H1 (cell line): ENCODE data around the gene BICD1. TPM values are rescaled to one million over a fixed set of nuclear protein-coding genes. Genes with fewer than 3 reads are reported as not detected.

Experiments used
- CTCF ChIA-PET: fragments of 300-600 bp; sonication (Branson Sonifier 250); formaldehyde crosslinking; loops from one replicate; lab custom pipeline; 2021; ENCODE audit not compliant: partially characterized antibody; lab: Charles Lee
- POLR2A ChIA-PET: fragments of 300-600 bp; sonication (Branson Sonifier 250); formaldehyde crosslinking; loops from one replicate; lab custom pipeline; 2021; ENCODE audit warnings: inconsistent platforms; ENCODE audit not compliant: partially characterized antibody; lab: Charles Lee
- DNase-seq, 2 experiments: peaks; one replicate each; pipeline versions ENCODE4 v3.0.0 to v3.0.0-alpha.2; 2010 to 2022; ENCODE audit warnings: low spot score in 2 of 2, low read depth in 1 of 2, mixed read lengths in 1 of 2
- FAIRE-seq: peaks from 2 replicates; lab custom pipeline; 2011; peaks lifted over from hg19 to GRCh38; lab: Jason Lieb, UNC
- H2AFZ ChIP-seq: 2 replicates; pipeline ENCODE4 v1.8.1; 2012; ENCODE audit warnings: low read length, inconsistent platforms
- H2AK5ac ChIP-seq: 2 replicates; pipeline ENCODE4 v1.6.1; 2013; ENCODE audit warnings: low read depth, low read length
- H2BK120ac ChIP-seq: replicated peaks from 2 replicates; pipeline ENCODE3; 2013; ENCODE audit warnings: low read depth, low read length, inconsistent platforms
- H2BK12ac ChIP-seq: 2 replicates; pipeline ENCODE4 v1.6.1; 2013; ENCODE audit warnings: low read depth, low read length
- H2BK15ac ChIP-seq: 2 replicates; pipeline ENCODE4 v1.6.1; 2013; ENCODE audit warnings: low read length
- H2BK20ac ChIP-seq: 2 replicates; pipeline ENCODE4 v1.6.1; 2013; ENCODE audit warnings: low read length
- H2BK5ac ChIP-seq: 2 replicates; pipeline ENCODE4 v1.6.1; 2013; ENCODE audit warnings: low read depth, low read length
- H3K14ac ChIP-seq: 2 replicates; pipeline ENCODE4 v1.6.1; 2013; ENCODE audit warnings: inconsistent platforms; ENCODE audit not compliant: insufficient read length
- H3K18ac ChIP-seq: 2 replicates; pipeline ENCODE4 v1.6.1; 2013; ENCODE audit warnings: low read length; ENCODE audit errors: extremely low read depth
- H3K23ac ChIP-seq: 2 replicates; pipeline ENCODE4 v1.6.1; 2013; ENCODE audit warnings: inconsistent platforms; ENCODE audit not compliant: insufficient read length
- H3K23me2 ChIP-seq: 2 replicates; pipeline ENCODE4 v1.6.1; 2013; ENCODE audit warnings: low read depth, low read length
- H3K27ac ChIP-seq: 2 replicates; pipeline ENCODE4 v1.6.1; 2011; ENCODE audit warnings: low read depth, low read length, inconsistent platforms
- H3K27me3 ChIP-seq, 4 experiments: replicated peaks in 1 of 4; 1 replicate in 1 of 4; 2 replicates in 3 of 4; pipeline versions ENCODE4 v1.6.1 to v1.8.1; 2011 to 2013; ENCODE audit warnings: low read length in 3 of 4, mild to moderate bottlenecking in 3 of 4, inconsistent platforms in 2 of 4, mixed read lengths in 2 of 4, moderate library complexity in 1 of 4; ENCODE audit not compliant: control insufficient read depth in 3 of 4, insufficient read depth in 3 of 4; ENCODE audit errors: extremely low read depth in 1 of 4
- H3K36me3 ChIP-seq, 4 experiments: 2 replicates each; pipeline versions ENCODE4 v1.6.1 to v1.8.1; 2011 to 2013; ENCODE audit warnings: mild to moderate bottlenecking in 4 of 4, low read length in 3 of 4, moderate library complexity in 2 of 4, control low read depth in 1 of 4, inconsistent platforms in 1 of 4; ENCODE audit not compliant: insufficient read depth in 4 of 4, control insufficient read depth in 2 of 4
- H3K4ac ChIP-seq: replicated peaks from 2 replicates; pipeline ENCODE3; 2013; ENCODE audit warnings: low read length, low read depth, mixed read lengths, inconsistent platforms; ENCODE audit not compliant: insufficient read length
- H3K4me1 ChIP-seq, 4 experiments: replicated peaks in 1 of 4; 1 replicate in 1 of 4; 2 replicates in 3 of 4; pipeline versions ENCODE4 v1.6.1 to v1.8.1; 2011 to 2013; ENCODE audit warnings: low read length in 3 of 4, inconsistent platforms in 2 of 4, mixed read lengths in 1 of 4; ENCODE audit not compliant: insufficient read depth in 4 of 4, control insufficient read depth in 3 of 4
- H3K4me2 ChIP-seq, 2 experiments: 2 replicates each; pipeline versions ENCODE4 v1.6.1 to v1.8.1; 2011 to 2013; ENCODE audit warnings: low read depth in 2 of 2, low read length in 2 of 2, control low read depth in 1 of 2, inconsistent platforms in 1 of 2, mild to moderate bottlenecking in 1 of 2; ENCODE audit not compliant: insufficient read depth in 1 of 2
- H3K4me3 ChIP-seq, 4 experiments: fragments of 200-600, 300-600 bp in 1 of 4; sonication (generic), shearing (Covaris generic), sonication (Bioruptor Twin) in 1 of 4; 2 replicates each; pipeline versions ENCODE4 v1.5.1 to v1.8.1; 2011 to 2016; ENCODE audit warnings: low read length in 4 of 4, low read depth in 3 of 4, control low read depth in 2 of 4, inconsistent platforms in 2 of 4, mild to moderate bottlenecking in 2 of 4, mixed read lengths in 1 of 4, moderate library complexity in 1 of 4; ENCODE audit not compliant: insufficient read depth in 2 of 4; ENCODE audit errors: extremely low read depth in 1 of 4
- H3K56ac ChIP-seq: replicated peaks from 2 replicates; pipeline ENCODE3; 2013; ENCODE audit warnings: low read depth, mild to moderate bottlenecking, mixed read lengths, low read length, inconsistent platforms; ENCODE audit not compliant: insufficient read length
- H3K79me1 ChIP-seq: 2 replicates; pipeline ENCODE4 v1.6.1; 2013; ENCODE audit warnings: low read depth, low read length, control low read depth
- H3K79me2 ChIP-seq, 2 experiments: 2 replicates each; pipeline versions ENCODE4 v1.6.1 to v1.8.1; 2012 to 2013; ENCODE audit warnings: low read length in 2 of 2, mild to moderate bottlenecking in 2 of 2, inconsistent platforms in 1 of 2; ENCODE audit not compliant: insufficient read depth in 2 of 2, control insufficient read depth in 1 of 2
- H3K9ac ChIP-seq, 4 experiments: replicated peaks in 1 of 4; 1 replicate in 1 of 4; 2 replicates in 3 of 4; pipeline versions ENCODE4 v1.6.1 to v1.8.1; 2011 to 2013; ENCODE audit warnings: low read depth in 3 of 4, low read length in 3 of 4, control low read depth in 2 of 4, mild to moderate bottlenecking in 2 of 4, moderate library complexity in 2 of 4, inconsistent platforms in 1 of 4; ENCODE audit errors: extremely low read depth in 1 of 4
- H3K9me3 ChIP-seq, 2 experiments: 2 replicates each; pipeline versions ENCODE4 v1.6.1 to v1.8.1; 2012 to 2013; ENCODE audit warnings: mild to moderate bottlenecking in 2 of 2, moderate library complexity in 2 of 2, control low read depth in 1 of 2, inconsistent platforms in 1 of 2, low read depth in 1 of 2, low read length in 1 of 2, mixed read lengths in 1 of 2; ENCODE audit not compliant: insufficient read depth in 2 of 2
- H4K20me1 ChIP-seq, 2 experiments: replicated peaks in 1 of 2; 2 replicates each; pipeline versions ENCODE3 to v1.8.1; 2011 to 2013; ENCODE audit warnings: inconsistent platforms in 2 of 2, low read length in 2 of 2, mild to moderate bottlenecking in 1 of 2; ENCODE audit not compliant: insufficient read depth in 2 of 2, control insufficient read depth in 1 of 2
- H4K5ac ChIP-seq: 2 replicates; pipeline ENCODE4 v1.6.1; 2013; ENCODE audit warnings: low read length, low read depth, mixed read lengths, inconsistent platforms; ENCODE audit not compliant: insufficient read length
- H4K8ac ChIP-seq: 2 replicates; pipeline ENCODE4 v1.8.0; 2013; ENCODE audit warnings: mild to moderate bottlenecking, moderate library complexity, low read length, inconsistent platforms; ENCODE audit not compliant: insufficient read depth; ENCODE audit errors: extremely low read depth
- H4K91ac ChIP-seq: replicated peaks from 2 replicates; pipeline ENCODE3; 2013; ENCODE audit warnings: low read length, mixed read lengths, inconsistent platforms; ENCODE audit not compliant: insufficient read length
- ATF2 ChIP-seq: IDR thresholded peaks from 2 replicates; pipeline ENCODE4 v1.6.1; 2012; ENCODE audit warnings: low read length, inconsistent platforms
- RFX5 ChIP-seq: IDR thresholded peaks from 2 replicates; pipeline ENCODE4 v1.6.1; 2011; ENCODE audit warnings: low read depth, low read length, improper control_type of control experiment, borderline replicate concordance
- YY1 ChIP-seq: IDR thresholded peaks from 2 replicates; pipeline ENCODE4 v1.6.1; 2011; ENCODE audit warnings: low read depth, mild to moderate bottlenecking, low read length
- WGBS, 2 experiments: shearing (Covaris generic) in 1 of 2; methylation state at CpG; one replicate each; pipeline versions ENCODE4 v1.1.6 to v1.1.7; 2013 to 2015; ENCODE audit warnings: low lambda C conversion rate in 2 of 2, mixed read lengths in 2 of 2, inconsistent platforms in 1 of 2, low coverage in 1 of 2, missing lambda C conversion rate in 1 of 2; ENCODE audit not compliant: insufficient replicate concordance in 2 of 2, insufficient coverage in 1 of 2, insufficient read length in 1 of 2; ENCODE audit errors: extremely low coverage in 1 of 2, missing lambda C conversion rate in 1 of 2; 5-methylcytosine and 5-hydroxymethylcytosine counted together
- polyA plus RNA-seq, 7 experiments: library from polyadenylated mRNA; depleted of rRNA in 3 of 7; stranded (reverse) in 5 of 7; unstranded in 2 of 7; fragments of >200 nt in 5 of 7; fragments of 200-250 nt in 2 of 7; gene quantifications; 1 replicate in 5 of 7; 2 replicates in 1 of 7; 4 replicates in 1 of 7; pipeline versions ENCODE4 v1.2.1 to v1.2.3, GENCODE V29; 2011 to 2013; ENCODE audit warnings: missing spikeins in 2 of 7, mixed read lengths in 2 of 7
- total RNA-seq: library from RNA; stranded (reverse); fragmentation: NEBNext Ultra II Directional; extraction: Animal tissue kit (Norgen Biotek cat#: 25700); gene quantifications from 2 replicates; pipeline ENCODE4 v1.2.1, GENCODE V29; 2021
- TF ChIP-seq, protein P1 (sequence below): IDR thresholded peaks from 2 replicates; pipeline ENCODE4 v1.6.1; 2012; ENCODE audit warnings: inconsistent platforms
- TF ChIP-seq, protein P2 (sequence below): IDR thresholded peaks from 2 replicates; pipeline ENCODE4 v1.6.1; 2012; ENCODE audit warnings: inconsistent platforms

BICD1 gene
- total and polyA plus RNA-seq, 2 of the 8 experiments (the other 6 are each of a cell fraction or from before 2014, with no cell fraction given), result 34.1 to 58.4 TPM

GRCh38 chr12:32397696-32398095, 291.0 kb downstream of the BICD1 start:
- H4K91ac ChIP-seq, result no peak overlapping the region
- H3K23me2 ChIP-seq, result peaks cover 3% of the 10 kb centered on the region
- peaks cover 3 to 12% (median 5%) of the 10 kb centered on the region in 4 experiments; a peak in 5 of 7 replicates for H3K4me1 ChIP-seq
- no peak overlapping the region for H3K18ac ChIP-seq
- H3K27ac ChIP-seq, result no peak overlapping the region
- H2BK5ac ChIP-seq, result no peak overlapping the region
- H3K9ac ChIP-seq, result no peak overlapping the region
- no peaks in the 10 kb centered on the region for H3K27me3 ChIP-seq
- no peak overlapping the region for H2BK15ac ChIP-seq
- peak overlapping the region; percentile 57; the same call in 1 of the 2 replicates for H2AK5ac ChIP-seq
- no peak overlapping the region for H2BK120ac ChIP-seq
- FAIRE-seq (peak; percentile 70), DNase-seq (peak in 1 of 2 experiments; percentile 43)
- ChIA-PET POLR2A (interaction anchor here (0.6 to 2.1 kb wide), 6 partner anchors 9 to 292 kb away, joined by 3 to 12 read pairs (median 4); no protein-coding TSS in a partner anchor), CTCF (interaction anchor here (1.0 to 1.5 kb wide), 6 partner anchors 26 to 274 kb away, joined by 3 to 6 read pairs (median 4); no protein-coding TSS in a partner anchor)
- peaks cover 0 to 4% (median 0%) of the 10 kb centered on the region in 4 experiments; a peak in 1 of 8 replicates for H3K36me3 ChIP-seq
- H3K79me1 ChIP-seq, result 0 out of 2 replicates have a peak, but pooled peaks cover 4% of the 10 kb centered on the region
- TF ChIP-seq YY1 (0 out of 2 replicates have a peak, but pooled peaks have one; percentile 66), RFX5 (no peak), ATF2 (no peak)
- TF ChIP-seq, protein P1, sequence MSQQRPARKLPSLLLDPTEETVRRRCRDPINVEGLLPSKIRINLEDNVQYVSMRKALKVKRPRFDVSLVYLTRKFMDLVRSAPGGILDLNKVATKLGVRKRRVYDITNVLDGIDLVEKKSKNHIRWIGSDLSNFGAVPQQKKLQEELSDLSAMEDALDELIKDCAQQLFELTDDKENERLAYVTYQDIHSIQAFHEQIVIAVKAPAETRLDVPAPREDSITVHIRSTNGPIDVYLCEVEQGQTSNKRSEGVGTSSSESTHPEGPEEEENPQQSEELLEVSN, result peak; percentile 40; the same call in 1 of the 2 replicates
- TF ChIP-seq, protein P2, sequence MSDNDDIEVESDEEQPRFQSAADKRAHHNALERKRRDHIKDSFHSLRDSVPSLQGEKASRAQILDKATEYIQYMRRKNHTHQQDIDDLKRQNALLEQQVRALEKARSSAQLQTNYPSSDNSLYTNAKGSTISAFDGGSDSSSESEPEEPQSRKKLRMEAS, result 0 out of 2 replicates have a peak, but pooled peaks have one; percentile 20
- no peak overlapping the region for H3K56ac ChIP-seq
- no peak overlapping the region for H3K14ac ChIP-seq
- no peaks in the 10 kb centered on the region for H4K20me1 ChIP-seq
- H3K4me3 ChIP-seq, result no peak overlapping the region; a peak in 1 of 8 replicates
- no peak overlapping the region for H3K4ac ChIP-seq
- peaks cover 11 to 25% of the 10 kb centered on the region in 2 experiments for H3K79me2 ChIP-seq
- H4K8ac ChIP-seq, result no peak overlapping the region
- 52% methylated on average over 4 of the region's 4 CpGs; no CpG with 5 or more reads in 1 of the 2 experiments for WGBS, 2 experiments
- no peak overlapping the region for H2AFZ ChIP-seq
- peak overlapping the region; percentile 39 for H4K5ac ChIP-seq
- no peak overlapping the region for H2BK20ac ChIP-seq
- no peak overlapping the region for H3K23ac ChIP-seq
- H2BK12ac ChIP-seq, result peak overlapping the region; percentile 62; the same call in 1 of the 2 replicates
- H3K4me2 ChIP-seq, result peak overlapping the region; percentile 7 to 82; a peak in 2 of 4 replicates
- no peaks in the 10 kb centered on the region for H3K9me3 ChIP-seq
